NCI-H1694 (cell line): ENCODE results near the gene HDAC4.

Source experiments
- DNase-seq: peaks from one replicate; lab custom pipeline; 2025; lab: John Stamatoyannopoulos, UW

Gene HDAC4

DNA sequence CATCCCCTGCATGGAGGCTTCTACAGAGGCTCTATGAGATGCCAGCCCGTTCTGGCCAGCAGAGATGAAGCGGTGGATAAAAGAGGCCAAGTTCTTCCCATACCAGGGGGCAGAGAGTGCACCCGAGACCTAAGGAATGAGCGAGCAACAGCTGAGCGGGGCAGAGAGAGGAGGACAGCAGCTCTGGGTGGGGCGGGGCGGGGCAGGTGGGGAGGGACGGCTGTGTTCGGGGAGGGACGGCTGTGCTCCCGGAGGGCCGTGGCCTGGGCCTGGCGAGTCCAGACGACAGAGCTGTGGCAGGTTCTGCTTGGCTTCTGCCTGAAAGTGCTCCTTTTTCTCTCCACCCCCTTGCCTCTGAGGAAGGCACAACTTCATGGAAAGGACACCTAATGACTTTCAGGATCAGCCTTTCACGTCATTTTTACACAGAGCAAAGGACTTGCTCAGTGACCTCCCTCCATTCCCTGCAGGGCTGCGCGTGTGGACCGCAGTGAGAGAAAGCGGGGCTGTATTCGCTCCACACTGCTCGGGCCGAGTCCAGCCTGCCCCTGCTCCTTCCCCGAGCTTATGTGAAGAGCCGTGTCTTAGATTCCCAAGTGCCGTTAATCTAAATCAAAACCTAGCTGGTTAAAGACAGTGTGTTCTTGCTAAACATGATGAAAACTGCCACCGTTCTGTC, 232.9 kb downstream of the HDAC4 start:
- DNase-seq = no peak

GRCh38 chr2:239167011-239167673, 233.7 kb downstream of the HDAC4 start:
- no peak for DNase-seq

GRCh38 chr2:239166201-239166834, 234.5 kb downstream of the HDAC4 start:
- DNase-seq = no peak

DNA sequence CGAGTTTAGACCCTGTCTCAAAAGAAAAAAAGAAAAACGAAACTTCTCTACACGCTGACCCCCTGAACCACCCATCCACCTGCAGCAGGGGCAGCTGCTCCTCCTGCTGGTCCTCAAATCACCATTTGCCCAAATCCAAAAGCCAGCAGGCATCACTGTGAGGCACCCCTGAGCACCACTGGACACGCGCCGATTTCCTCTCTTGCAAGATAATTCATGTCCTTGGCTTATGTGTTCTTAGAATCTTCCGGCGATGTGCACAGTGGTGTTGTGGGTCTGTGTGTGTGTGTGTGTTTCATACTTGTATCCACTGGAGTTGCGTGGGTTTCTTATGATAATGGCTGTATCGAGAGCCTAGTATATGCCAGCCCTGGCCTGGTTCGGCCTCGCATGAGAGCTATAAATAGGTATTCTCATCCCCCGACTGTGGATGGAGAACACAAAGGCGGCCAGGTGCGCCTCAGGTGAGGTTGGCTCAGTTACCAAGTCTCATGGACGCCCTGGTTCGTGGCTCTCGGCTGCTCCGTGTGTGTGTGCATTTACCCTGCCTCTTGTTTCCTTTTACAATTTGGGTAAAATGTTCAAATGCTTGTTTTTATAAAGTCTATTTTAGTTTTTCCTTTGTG, 235.5 kb downstream of the HDAC4 start:
- no peak for DNase-seq

- no peak for DNase-seq
These were observed 236.4 kb downstream of the HDAC4 start for GRCh38 chr2:239164335-239164871.

DNA sequence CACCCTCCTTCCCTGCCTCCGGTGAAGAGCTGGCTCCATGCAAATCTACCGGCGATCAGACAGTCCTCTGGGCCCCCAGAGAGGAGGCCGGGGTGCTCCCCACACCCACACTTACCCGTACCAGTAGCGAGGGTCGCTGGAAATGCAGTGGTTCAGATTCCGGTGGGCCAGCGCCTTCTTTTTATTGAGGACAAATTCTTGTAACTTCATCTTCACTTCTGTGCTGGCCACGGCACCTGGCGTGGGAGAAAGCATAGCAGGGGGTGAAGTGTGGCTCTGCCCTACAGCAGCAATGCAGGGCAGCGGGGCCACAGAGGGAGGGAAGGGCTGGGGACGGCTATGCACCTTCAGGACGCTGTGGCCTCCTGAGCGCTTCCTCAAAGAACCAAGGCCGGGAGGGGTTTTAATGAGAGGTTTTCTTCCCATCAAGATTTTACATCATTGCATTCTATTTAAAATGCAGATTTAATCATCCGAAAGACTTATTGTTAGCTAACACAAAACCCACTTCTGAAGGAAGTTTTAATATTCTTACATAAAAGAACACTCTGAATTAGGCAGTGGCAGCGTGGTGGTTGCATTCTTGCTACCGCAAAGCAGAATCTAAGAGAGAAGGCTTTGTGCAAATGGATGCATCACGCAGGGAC, 237.0 kb downstream of the HDAC4 start:
- no peak for DNase-seq

DNA sequence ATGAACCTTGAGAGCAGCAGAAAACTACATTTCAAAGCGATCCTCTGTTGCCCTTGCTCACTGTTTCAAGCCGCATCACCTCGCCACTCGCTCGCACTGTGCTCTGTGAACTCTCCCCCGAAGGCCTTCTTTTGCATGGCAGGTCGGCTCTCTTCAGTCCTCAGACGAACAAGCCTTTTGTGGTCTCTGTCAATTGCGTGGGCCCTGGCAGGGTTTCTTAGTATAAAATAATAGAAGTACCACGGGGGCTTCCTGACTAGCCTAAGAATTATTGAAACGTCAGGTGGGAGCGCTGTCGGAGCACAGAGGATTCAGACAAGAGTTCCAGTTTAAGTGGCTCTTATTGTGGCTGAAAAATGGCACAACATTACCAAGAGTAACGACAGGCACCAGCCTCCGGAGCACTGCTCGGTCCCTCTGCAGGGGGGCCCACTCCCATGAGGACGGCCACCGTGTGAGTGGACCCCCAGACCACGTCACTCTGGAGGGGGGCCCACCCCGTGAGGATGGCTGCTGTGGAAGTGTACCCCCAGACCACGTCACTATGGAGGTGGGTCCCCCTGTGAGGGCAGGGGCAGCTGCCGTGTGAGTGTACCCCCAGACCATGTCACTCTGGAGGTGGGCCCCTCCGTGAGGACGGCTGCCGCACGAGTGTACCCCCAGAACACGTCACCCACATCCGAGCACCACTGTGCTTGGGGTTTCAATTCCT, 237.7 kb downstream of the HDAC4 start:
- DNase-seq = no peak

GRCh38 chr2:239162141-239162821, 238.5 kb downstream of the HDAC4 start:
- DNase-seq = no peak

DNA sequence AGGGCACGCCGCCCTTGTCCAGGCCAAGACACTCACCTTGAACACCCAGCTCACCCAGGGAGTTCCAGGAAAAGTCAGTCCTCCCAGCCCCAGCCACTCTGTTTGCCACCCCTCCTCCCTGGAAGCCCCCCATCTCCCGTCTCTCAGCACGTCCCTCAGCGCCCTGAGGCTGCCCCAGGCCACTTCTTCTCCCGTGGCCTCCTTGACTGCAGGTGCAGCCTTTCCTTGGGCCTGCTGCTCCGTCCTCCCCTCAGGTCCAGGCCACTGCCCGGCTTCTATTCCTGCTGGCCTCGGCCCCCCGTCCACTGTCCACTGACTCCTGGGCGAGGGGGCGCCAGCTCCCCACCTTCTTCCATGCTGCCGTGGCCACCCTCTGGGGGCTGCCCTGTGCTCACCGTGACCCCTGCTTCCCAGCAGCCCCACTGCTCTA, 239.1 kb downstream of the HDAC4 start:
- no peak for DNase-seq

GRCh38 chr2:239160226-239161143, 240.3 kb downstream of the HDAC4 start:
- DNase-seq = no peak

DNA sequence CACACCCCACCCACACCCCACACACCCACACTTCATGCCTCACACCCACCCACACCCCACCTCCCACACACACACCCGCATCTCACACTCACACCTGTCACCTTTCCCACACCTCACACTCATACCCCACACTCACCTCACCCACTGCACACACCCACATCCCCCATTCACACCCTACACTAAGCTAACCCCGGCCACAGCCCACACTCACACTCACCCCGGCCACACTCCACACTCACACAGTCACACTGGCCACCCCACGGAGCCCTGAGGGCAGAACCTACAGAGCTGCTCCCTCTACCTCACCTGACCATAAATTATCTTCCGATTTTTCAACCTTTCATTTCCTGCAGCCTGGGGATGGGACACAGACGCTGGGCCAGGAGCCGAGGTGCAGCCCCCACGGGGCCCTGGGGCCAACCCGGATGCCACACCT, 241.3 kb downstream of the HDAC4 start:
- DNase-seq = no peak

DNA sequence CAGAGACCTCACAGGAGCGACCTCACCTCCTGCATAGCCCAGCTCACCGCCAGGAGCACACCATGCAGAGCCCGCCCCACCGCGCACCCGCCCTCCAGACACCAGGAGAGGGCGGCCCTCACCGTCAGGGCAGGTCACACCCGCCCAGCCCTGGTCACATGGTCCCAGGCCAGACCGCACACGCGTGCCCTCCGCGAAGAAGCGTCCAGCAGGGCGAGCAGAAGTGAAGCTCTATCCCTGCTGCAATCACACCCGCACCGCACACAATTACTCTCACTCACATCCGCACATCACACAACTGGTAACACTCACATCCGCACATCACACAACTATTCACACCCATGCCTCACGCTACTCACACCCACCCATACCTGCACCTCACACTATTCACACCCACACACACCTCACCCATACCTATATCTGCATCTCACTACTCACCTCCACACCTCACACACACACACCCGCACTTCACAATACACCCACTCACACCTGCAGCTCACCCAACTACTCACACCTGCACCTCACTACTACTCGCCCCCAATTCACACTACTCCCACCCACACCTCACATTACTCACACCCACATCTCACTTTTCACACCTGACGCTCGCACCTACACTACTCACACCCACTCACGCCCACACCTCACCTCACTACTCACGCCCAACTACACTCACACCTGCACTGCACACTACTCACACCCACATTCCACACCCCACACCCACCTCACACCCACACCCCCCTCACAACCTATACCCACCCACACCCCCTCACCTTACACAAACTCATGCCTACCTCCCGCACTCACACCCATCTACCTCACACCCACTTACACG, 242.0 kb downstream of the HDAC4 start:
- no peak for DNase-seq

- no peak for DNase-seq
These were observed 243.0 kb downstream of the HDAC4 start for GRCh38 chr2:239157771-239158170.

DNA sequence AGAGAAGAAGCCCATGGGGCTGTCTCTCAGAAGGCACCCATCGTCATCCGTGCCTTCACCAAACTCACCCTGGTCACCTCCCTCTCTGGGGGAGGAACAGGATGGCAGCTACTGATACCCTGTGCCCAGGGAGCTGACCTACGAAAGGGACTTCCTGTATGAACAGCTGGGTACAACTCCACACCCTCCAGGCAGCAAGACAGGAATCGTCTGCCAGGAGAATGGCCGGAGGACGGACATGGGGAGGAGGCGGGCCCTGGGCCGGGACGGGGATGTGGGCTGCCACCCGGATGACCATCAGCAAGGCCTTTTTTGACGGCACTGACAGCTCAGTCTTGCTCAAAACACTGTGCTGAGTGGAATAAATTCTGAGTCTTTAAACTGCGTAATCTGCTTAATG, 243.6 kb downstream of the HDAC4 start:
- DNase-seq = no peak

DNA sequence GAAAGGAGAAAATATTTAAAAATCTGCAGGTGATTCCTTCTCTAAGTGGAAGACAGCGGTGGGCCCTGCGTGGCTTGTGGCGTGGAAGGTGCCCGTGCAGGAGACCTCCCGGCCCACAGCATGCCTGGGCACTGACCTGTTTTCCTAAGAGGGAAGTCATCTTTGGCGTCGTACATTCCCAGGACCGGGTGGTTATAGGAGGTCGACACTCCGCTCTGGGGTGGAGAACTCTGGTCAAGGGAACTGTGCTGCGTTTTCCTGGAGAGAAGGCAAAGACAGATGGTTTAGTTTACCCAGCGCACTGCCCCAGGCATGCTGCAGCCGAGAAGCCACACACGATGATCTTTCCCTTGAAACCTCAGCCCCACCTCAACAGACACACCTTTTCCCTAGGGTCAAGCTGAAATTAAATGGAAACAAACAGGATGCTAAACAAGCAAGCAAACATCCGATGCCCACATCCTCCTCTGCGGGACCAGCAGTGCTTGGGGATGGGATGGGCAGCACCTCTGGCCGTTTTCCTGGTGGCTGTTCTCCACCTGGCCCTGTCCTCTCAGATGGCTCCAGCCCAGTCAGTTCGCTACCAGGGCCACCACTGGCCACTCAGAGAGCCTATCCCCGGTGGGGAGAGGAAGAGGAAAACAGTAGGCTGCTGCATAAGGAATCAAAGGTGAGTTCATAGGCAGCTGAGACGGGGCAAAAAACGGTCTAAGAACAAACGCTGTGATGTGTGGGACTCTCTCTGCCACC, 244.1 kb downstream of the HDAC4 start:
- no peak for DNase-seq

GRCh38 chr2:239155806-239156480, 244.9 kb downstream of the HDAC4 start:
- DNase-seq = no peak
